ENCODE data around the gene SETD1A.

Gene SETD1A

DNA sequence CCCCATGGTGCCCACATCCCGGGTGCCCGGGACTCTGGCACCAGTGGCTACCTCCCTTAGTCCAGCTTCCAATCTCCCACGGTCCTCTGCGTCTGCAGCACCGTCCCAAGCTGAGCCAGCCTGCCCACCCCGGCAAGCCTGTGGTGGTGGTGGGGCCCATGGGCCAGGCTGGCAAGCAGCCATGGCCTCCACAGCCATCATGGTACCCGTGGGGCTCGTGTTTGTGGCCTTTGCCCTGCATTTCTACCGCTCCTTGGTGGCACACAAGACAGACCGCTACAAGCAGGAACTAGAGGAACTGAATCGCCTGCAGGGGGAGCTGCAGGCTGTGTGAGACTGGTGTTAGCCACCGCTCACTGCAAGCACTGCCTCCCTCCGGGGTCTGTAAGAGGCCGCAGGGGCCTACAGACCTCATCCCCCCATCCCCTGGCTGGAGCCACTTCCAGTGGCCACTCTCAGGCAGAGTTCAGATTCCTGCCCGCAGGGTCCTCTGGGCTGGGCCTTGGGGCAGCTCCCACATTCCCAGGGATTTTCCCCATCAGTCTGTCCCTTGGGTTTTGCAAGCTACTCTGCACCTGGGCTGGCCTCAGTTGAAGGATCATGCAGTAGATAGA, 3.9 kb upstream of the SETD1A start:
- peak; percentile 69 for DNase-seq (ENCODE audit: low spot score)

DNA sequence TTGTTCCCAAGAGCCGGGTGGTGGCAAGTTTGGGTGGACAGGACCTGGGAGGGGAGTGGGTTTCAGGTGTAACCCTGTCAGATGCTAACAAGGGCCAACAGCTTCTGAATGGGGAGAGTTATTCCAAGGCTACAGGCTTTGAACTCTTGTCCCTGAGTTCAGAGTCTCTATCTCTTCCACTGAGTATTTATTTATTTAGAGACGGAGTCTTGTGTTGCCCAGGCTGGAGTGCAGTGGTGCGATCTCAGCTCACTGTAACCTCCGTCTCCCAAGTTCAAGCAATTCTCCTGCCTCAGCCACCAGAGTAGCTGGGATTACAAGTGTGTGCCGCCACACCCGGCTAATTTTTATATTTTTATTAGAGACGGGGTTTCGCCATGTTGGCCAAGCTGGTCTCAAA, 2.6 kb upstream of the SETD1A start:
- DNase-seq (ENCODE audit: low spot score), result no peak

DNA sequence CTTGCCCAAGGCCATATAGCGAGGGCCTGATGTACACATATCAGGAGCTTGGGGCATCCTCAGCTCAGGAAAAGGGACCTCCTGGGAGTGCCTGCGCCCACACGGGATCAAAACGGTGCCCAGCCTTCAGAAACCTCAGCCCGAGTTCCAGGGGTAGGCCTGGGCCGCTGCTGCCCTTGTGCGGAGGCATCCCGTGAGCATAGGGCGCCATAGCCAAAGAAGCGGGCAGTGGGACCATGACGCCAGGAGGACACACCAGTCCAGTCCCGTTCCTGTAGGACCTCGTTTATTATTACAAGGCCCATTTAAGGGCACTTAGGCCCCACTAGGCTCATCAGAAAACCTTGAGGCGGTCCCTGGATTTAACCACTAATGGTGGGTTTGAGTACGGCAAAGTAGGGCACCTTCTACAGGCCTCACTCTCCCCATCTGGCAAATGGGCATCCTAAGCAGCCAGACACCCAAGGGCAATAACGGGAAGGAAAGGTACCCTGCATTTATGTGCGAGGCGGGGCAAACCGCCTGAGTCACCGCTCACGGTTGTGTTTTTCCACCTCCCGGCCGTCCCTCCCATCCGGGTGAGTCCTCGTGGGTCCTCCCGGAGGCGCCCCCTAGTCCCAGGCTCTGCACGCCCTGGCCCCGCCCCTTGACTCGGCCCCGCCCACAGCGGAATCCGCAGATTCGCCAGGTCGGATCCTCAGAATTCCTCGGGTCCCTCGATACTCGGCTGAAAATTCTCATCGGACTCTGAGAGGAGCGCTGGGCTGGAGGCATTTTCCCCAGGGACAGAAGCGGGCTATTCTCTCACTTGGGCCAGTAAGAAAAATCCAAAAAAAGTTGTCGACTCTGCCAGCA, 726 bp upstream of the SETD1A start:
- DNase-seq (ENCODE audit: low spot score), result peak; percentile 91

DNA sequence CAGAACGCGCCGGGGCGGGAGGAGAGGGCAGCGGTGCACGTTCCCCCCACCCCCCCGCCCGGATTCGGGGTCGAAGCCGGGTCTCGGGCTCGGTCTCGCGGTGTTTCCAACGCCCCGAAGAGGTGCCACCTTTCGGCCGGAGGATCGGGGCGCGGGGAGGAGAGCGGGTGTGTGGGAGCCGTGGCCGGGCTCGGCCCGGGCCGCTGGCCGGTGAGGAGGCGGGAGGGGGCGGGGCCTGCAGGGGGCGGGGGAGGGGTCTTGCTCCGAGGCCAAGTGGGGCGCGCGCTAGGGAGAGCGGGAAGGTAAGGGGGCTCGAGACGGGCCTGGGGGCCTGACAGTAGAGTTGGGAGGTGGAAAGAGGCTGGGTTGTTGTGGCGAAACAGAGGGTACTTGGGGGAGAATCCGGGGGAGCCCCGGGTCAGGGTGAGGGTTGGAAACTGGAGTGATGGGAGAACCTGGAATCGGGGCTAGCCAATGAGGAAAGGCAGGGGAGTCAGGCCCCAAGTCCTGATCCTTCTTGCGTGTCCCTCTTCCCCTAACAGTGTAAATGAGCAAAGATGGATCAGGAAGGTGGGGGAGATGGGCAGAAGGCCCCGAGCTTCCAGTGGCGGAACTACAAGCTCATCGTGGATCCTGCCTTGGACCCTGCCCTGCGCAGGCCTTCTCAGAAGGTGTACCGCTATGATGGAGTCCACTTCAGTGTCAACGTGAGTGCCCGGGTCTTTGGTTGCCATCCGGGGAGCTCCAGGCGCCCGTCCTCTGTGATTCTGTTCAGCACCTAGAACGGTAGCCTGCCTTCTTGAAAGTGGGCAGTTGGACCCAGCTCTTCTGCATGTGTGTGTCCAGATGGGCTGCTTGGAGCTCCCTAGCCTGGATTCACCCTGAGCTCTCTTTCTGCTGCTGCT, 873 bp downstream of the SETD1A start:
- DNase-seq (ENCODE audit: low spot score), result no peak

DNA sequence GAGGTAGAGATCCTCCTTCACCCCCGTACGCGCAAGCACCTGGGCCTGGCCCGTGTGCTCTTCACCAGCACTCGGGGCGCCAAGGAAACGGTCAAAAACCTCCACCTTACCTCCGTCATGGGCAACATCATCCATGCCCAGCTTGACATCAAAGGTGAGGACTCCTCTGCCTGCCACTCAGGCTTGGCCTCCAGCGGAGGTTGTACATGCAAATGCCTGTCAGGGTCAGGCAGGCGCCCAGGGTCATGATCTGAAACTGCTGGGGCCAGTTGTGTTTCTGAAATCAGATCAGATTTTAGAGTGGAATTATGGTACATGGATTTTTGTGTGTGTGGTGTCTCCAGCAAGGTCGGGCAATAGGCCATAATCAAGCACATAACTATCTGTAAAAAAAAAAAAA, 3.8 kb downstream of the SETD1A start:
- no peak for DNase-seq (ENCODE audit: low spot score)

DNA sequence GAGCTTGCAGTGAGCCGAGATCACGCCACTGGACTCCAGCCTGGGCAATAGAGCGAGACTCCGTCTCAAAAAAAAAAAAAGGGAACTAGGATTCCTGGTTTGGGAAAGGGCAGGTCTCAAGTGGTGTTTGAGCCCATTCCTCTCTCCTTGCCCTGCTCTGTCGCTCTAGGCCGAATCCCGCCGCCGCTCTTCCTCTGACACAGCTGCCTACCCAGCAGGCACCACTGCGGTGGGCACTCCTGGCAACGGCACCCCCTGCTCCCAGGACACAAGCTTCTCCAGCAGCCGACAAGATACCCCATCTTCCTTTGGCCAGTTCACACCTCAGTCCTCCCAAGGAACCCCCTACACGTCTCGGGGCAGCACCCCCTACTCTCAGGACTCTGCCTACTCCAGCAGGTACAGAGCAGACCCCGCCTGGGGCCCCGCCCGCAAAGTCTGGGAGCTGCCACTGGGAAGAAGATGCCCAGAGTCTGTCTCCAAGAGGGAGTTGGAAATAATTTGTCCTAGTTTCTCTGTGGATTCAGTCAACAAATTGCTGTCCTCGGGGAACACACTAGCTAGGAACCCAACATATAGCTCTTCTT, 6.5 kb downstream of the SETD1A start:
- DNase-seq (ENCODE audit: low spot score), result no peak

DNA sequence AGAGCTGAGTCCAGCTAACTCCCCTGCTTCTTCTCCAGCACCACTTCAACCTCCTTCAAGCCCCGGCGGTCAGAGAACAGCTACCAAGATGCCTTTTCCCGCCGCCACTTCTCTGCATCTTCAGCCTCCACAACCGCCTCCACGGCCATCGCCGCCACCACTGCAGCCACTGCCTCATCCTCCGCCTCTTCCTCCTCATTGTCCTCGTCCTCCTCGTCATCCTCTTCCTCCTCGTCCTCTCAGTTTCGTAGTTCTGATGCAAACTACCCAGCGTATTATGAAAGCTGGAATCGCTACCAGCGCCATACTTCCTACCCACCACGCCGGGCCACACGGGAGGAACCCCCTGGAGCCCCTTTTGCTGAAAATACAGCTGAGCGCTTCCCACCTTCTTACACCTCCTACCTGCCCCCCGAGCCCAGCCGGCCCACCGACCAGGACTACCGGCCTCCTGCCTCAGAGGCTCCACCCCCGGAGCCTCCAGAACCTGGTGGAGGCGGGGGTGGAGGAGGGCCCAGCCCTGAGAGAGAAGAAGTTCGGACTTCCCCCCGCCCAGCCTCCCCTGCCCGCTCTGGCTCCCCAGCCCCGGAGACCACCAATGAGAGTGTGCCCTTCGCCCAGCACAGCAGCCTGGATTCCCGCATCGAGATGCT, 7.1 kb downstream of the SETD1A start:
- no peak for DNase-seq (ENCODE audit: low spot score)

DNA sequence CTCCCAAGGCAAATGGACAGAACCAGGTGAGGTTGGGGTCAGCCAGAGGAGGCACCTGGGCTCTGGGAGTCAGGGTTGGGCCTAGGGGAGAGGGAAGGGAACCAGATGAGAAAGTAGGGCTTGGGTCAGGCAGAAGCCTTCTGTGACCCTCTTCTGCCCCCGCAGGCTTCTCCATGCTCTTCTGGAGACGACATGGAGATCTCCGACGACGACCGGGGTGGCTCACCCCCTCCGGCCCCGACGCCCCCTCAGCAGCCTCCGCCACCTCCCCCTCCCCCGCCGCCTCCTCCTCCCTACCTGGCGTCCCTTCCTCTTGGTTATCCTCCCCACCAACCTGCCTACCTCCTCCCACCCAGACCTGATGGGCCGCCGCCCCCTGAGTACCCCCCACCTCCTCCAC, 7.9 kb downstream of the SETD1A start:
- no peak for DNase-seq (ENCODE audit: low spot score)

DNA sequence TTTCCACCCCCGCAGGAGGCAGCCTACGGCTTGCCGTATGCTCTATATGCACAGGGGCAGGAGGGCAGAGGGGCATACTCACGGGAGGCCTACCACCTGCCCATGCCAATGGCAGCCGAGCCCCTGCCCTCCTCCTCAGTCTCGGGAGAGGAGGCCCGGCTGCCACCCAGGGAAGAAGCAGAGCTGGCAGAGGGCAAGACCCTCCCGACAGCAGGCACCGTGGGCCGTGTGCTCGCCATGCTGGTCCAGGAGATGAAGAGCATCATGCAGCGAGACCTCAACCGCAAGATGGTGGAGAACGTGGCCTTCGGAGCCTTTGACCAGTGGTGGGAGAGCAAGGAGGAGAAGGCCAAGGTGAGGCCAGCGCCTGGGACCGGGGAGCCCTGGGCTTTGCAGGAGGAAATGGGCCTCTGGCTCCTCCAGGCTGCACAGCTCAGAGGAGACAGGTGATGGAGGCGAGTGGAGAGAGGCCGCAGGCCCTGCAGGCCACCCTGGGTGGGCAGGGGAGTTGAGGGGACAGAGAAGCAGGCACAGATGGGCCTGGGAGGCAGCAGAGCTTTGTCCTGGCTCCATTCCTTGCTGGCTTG, 8.6 kb downstream of the SETD1A start:
- DNase-seq (ENCODE audit: low spot score), result no peak

DNA sequence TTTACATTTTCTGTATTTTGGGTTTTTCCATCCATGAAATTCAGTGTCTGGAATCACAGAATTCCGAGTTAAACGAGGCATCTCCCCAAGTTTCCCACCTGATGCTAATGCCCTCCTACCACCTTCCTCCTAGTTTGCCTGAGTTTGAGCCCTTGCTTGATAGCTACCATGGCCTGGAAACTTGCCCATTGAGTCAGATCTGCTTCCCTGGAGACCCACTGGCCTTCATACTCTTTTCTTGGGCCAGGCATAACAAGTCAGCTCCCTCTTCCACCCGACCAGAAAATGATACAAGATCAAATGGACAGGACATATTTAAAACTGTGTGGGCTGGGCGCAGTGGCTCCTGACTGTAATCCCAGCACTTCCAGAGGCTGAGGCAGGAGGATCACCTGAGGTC, 10.2 kb downstream of the SETD1A start:
- no peak for DNase-seq (ENCODE audit: low spot score)

DNA sequence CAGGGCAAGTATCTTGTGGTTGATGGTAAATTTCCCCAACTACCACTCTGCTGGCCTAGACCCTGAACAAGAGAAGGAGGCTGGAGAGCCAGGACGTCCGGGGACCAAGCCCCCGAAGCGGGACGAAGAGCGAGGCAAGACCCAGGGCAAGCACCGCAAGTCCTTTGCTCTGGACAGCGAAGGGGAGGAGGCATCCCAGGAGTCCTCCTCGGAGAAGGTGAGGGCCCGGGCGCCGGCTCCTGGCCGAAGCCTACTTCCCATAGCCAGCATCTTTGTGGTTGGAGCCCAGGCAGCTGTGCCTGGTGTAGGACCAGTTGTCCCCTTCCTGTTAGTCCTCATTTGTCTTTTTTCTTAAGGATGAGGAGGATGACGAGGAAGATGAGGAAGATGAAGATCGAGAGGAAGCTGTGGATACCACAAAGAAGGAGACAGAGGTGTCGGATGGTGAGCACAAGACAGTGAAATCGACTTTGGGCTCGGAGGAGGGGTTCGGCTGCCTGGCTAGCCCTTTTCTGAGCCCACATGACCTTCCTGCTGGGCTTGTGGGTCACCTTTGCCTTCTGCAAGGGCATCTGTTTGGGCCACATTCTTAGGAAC, 11.8 kb downstream of the SETD1A start:
- DNase-seq (ENCODE audit: low spot score), result no peak

DNA sequence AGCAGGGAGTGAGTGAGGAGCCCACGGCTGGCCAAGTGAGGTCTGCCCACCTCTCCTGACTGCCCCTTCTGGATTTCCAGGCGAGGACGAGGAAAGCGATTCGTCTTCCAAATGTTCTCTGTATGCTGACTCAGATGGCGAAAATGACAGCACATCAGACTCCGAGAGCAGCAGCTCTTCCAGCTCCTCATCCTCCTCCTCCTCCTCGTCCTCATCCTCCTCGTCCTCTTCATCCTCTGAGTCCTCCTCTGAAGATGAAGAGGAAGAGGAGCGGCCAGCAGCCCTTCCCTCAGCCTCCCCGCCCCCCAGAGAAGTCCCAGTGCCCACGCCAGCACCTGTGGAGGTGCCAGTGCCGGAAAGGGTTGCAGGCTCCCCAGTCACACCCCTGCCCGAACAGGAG, 13.7 kb downstream of the SETD1A start:
- no peak for DNase-seq (ENCODE audit: low spot score)

DNA sequence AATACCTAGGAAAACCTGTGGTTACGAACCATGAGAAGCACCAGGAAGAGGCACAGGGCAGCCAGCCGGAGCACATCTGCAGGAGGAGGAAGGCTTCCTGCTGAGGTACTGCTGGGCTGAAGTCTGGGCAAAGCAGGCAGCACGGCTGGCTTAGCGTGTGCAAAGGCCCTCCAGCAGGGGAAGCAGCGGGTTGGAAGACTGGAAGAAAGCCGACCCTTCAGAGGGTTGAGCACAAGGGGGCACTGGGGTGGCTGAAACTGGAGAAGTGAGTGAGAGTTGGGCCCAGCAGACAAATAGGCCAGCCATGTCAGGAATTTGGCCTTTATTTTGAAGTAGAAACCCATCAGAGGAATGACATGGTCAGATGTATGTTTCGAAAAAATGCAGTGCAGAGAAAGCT, 15.3 kb downstream of the SETD1A start:
- no peak for DNase-seq (ENCODE audit: low spot score)

DNA sequence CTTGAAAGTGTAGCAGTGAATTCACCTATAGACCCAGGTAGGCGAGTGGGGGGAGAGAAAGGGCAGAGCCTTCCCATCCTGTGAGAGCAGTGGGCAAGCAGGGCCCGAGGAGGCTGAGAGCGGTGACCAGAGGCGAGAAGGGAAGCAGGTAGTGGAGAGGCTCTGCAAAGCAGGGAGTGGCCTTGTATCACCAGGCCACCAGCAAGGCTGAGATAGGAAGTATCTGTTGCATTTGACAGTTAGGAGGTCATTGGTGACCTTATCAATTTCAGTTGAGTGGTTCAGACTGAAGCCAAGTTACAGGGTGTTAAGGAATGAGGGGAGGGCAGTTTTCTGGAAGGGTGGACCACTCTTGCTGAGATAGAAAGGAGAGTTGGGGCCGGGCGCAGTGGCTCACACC, 16.8 kb downstream of the SETD1A start:
- no peak for DNase-seq (ENCODE audit: low spot score)

DNA sequence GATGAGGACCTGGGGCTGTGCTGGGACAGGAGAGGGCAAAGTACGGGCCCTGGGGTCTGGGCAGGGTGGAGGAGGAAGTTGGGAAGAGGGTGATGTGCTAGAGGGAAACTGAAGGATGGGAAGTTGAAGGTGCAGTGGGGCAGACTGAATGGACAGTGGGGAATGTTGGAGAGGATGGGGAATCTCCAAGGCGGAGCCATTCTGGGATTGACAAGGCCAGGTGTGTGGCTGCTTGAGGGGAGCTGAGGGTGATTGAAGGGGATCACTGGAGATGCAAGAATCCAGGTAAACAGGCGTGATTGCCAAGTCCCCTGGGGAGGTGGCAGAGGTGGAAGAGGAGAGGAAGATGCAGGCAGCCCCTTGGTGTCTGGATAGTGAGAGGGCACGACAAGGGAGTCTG, 18.9 kb downstream of the SETD1A start:
- DNase-seq (ENCODE audit: low spot score), result no peak

DNA sequence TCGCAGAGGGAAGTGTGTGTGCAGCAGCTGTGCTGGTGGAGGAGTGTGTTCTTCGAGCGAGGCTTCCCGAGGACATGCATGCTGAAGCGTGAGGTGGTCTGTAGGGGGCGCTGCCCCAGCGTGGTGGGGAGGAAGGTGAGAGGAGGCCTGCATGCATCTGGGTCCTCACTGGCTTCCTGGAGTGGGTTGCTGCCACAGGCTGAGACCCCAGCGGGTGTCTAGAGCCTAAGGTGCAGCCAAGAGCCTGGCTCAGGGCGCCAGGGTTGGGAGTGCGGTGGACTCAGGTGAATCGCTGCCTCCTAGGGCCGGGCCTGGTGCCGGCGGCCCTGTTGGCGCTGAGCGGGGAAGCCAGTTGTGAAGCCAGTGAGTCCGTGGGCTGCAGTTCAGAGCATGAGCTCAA, 19.9 kb downstream of the SETD1A start:
- DNase-seq (ENCODE audit: low spot score), result no peak

DNA sequence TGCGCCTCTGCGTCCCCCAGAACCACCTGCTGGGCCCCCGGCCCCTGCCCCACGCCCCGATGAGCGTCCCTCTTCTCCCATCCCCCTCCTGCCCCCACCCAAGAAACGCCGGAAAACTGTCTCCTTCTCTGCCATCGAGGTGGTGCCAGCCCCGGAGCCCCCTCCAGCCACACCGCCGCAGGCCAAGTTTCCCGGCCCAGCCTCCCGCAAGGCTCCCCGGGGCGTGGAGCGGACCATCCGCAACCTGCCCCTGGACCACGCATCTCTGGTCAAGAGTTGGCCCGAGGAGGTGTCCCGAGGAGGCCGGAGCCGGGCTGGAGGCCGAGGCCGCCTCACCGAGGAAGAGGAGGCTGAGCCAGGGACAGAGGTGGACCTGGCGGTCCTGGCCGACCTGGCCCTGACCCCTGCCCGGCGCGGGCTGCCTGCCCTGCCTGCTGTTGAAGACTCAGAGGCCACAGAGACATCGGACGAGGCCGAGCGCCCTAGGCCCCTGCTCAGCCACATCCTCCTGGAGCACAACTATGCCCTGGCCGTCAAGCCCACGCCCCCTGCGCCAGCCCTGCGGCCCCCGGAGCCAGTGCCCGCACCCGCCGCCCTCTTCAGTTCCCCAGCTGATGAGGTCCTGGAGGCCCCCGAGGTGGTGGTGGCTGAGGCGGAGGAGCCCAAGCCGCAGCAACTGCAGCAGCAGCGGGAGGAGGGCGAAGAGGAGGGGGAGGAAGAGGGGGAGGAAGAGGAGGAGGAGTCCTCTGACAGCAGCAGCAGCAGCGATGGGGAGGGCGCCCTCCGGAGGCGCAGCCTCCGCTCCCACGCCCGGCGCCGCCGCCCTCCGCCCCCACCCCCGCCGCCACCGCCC, 21.8 kb downstream of the SETD1A start:
- DNase-seq (ENCODE audit: low spot score), result no peak

DNA sequence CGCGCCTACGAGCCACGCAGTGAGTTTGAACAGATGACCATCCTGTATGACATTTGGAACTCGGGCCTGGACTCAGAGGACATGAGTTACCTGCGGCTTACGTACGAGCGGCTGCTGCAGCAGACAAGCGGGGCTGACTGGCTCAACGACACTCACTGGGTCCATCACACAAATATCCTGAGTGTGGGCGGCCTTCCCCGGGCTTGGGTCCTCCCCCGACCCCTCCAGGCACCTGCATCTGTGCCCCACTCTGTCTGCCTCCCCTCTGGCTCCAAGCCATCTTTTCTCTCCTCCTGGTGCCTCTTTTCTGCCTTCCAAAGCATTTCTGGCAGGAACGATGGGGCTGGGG, 22.4 kb downstream of the SETD1A start:
- DNase-seq (ENCODE audit: low spot score), result no peak

DNA sequence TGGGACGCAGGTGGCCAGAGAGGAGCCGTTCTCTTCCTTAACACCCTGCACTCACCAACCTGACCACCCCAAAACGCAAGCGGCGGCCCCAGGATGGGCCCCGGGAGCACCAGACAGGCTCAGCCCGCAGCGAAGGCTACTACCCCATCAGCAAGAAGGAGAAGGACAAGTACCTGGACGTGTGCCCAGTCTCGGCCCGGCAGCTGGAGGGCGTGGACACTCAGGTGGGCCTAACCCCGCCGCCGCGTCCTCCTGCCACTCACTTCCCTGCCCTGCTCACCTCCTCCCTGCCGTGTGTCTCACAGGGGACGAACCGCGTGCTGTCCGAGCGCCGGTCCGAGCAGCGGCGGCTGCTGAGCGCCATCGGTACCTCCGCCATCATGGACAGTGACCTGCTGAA, 22.9 kb downstream of the SETD1A start:
- no peak for DNase-seq (ENCODE audit: low spot score)

DNA sequence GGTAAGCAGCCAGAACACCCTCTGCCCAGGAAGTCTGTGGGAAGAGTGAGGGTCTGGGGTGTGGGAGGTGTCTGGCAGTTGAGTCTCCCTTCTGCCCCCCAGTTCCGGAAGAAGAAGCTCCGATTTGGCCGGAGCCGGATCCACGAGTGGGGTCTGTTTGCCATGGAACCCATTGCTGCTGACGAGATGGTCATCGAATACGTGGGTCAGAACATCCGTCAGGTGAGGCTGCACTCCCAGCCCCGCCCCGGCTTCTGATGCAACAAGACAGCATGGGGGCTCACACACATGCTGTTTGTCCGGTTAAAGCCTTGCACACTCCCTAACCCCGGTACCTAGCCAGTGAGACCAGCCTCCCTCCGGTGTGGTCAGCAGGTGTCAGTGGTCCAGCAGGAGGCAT, 23.4 kb downstream of the SETD1A start:
- DNase-seq (ENCODE audit: low spot score), result no peak
